ENCODE measurements around the gene POLN.

POLN gene

DNA sequence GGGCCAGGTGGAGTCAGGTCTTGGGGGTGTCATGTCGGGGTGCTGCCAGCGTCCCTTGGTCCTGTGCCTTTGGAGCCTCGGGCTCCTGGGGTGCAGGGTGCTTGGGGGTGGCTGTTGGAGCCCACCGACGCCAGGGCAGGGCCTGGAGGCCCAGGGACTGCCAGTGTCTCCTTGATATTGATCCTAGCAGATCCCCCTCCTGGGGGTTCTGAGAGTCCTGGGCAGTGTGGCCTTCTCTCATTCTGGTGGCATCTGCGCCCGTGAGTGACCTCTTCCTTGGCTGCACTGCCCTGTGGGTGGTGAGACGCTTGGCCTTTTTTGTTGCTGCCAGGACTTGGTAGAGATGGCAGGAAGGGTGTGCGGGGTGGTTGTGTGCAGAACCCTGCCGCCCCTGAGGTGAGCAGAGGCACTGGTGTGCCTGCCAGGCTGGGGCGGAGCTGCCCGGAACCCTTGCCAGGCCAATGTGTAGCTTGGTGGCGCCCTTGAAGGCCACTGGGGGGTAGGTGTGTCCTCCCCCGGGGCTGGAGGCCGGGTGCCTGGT, 175.8 kb downstream of the POLN start:
- no peak overlapping the region for H3K4me3 ChIP-seq (ENCODE audit: low read depth, low read length)
- no peak for DNase-seq (ENCODE audit: low read depth)
- TF ChIP-seq, protein P1, sequence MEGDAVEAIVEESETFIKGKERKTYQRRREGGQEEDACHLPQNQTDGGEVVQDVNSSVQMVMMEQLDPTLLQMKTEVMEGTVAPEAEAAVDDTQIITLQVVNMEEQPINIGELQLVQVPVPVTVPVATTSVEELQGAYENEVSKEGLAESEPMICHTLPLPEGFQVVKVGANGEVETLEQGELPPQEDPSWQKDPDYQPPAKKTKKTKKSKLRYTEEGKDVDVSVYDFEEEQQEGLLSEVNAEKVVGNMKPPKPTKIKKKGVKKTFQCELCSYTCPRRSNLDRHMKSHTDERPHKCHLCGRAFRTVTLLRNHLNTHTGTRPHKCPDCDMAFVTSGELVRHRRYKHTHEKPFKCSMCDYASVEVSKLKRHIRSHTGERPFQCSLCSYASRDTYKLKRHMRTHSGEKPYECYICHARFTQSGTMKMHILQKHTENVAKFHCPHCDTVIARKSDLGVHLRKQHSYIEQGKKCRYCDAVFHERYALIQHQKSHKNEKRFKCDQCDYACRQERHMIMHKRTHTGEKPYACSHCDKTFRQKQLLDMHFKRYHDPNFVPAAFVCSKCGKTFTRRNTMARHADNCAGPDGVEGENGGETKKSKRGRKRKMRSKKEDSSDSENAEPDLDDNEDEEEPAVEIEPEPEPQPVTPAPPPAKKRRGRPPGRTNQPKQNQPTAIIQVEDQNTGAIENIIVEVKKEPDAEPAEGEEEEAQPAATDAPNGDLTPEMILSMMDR (IDR thresholded peaks at IDR 0.05; ENCODE audit: insufficient read depth, low read depth, low read length, missing control alignments): no peak

DNA sequence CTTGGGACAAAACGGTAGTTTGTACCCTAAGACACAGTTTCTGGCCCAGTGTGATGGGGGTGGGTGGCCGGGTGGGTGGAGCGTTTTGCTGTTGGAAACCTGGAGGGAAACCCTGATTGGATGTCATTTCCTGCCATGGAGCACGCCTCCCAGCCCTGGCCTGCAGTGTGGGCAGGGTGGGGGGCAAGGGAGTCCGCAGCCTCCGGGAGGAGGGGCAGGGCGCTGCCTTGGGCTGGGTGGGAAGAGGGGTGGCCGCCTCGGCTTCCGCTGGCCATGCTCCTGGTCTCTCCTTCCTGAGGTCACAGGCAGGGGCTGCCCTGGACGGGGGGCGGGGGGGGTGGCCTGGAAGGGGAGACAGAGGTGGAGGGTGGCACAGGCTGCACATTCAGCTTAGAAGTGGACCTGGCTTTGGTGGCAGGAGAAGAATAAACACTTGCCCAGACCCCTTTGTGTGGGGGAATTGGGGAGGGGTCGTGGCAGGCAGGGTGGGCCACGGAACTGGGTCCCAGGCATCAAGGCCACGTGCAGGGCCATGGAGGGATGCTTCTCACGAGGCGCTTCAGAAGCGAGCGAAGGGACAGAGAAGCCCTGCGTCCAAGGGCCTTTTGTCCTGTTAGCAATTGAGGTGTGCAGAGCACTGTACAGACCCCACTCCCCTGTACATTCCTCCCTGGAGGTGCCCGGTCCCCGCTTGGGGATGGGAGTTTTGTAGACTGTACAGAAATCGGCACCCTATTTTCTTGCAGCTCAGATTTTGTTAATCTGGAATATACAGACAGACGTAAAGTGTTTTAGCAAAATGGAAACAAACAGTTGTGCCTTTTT, 176.6 kb downstream of the POLN start:
- H3K4me3 ChIP-seq (ENCODE audit: low read depth, low read length): no peak overlapping the region
- DNase-seq (ENCODE audit: low read depth): no peak
- TF ChIP-seq, protein P1 (IDR thresholded peaks at IDR 0.05; ENCODE audit: insufficient read depth, low read depth, low read length, missing control alignments): no peak

DNA sequence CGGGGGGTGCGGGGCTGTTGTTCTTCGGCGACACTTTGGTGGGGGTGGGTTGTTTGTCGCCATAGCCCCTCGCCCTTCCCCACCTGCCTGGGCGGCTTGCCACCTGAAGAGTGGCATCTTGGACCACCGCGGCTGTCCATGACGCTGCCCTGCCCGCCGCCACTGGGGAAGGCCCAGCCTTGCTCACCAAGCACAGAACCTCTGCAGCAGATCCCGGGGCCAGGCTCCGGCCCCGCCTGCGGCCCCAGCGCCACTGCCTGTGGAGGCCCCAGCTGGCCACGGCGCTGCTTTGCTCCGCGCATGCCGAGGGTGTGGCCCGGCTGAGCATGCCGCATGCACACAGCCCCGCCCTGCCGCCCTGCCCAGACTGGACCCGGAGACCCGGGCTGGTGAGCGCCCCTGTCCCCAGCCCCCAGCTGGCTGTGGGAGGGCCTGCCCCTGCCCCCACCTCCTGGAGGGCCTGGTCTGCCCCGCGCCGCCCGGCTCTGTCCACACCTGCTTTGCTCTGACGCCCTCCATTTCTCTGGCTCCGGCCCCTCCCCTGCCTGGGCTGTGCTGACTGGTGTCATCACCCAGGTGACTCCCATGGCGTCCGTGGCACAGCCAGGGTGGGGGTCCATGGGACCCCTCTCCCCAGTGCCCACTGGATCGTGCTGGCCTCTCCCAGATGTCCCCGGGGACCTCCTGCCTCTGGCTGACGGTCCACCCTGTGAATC, 177.5 kb downstream of the POLN start:
- no peak for DNase-seq (ENCODE audit: low read depth)
- TF ChIP-seq, protein P1 (IDR thresholded peaks at IDR 0.05; ENCODE audit: insufficient read depth, low read depth, low read length, missing control alignments): no peak

DNA sequence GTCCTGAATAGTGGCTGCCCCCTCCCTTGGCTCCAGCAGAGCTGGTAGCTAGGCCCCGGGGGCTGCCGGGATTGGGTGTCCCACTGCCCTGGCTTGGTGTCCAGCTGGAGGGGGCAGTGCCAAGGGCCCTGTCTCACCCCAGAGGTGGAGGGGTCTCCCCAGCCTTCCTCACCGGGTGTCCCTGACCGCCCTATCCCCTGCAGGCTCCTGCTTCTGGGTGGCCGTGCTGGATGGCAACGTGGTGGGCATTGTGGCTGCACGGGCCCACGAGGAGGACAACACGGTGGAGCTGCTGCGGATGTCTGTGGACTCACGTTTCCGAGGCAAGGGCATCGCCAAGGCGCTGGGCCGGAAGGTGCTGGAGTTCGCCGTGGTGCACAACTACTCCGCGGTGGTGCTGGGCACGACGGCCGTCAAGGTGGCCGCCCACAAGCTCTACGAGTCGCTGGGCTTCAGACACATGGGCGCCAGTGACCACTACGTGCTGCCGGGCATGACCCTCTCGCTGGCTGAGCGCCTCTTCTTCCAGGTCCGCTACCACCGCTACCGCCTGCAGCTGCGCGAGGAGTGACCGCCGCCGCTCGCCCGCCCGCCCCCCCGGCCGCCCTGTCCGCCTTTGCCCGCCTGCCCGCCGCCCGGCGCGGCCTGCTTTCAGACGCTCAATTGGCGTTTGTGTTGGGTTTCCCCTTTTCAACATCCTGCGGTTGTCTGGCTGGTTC, 178.2 kb downstream of the POLN start:
- TF ChIP-seq, protein P1 (IDR thresholded peaks at IDR 0.05; ENCODE audit: insufficient read depth, low read depth, low read length, missing control alignments): no peak
- H3K4me3 ChIP-seq (ENCODE audit: low read depth, low read length): no peak overlapping the region
- DNase-seq (ENCODE audit: low read depth): no peak

More for the DNA sequence above, 177.5 kb downstream of the POLN start:
- no peak overlapping the region for H3K4me3 ChIP-seq (ENCODE audit: low read depth, low read length)

DNA sequence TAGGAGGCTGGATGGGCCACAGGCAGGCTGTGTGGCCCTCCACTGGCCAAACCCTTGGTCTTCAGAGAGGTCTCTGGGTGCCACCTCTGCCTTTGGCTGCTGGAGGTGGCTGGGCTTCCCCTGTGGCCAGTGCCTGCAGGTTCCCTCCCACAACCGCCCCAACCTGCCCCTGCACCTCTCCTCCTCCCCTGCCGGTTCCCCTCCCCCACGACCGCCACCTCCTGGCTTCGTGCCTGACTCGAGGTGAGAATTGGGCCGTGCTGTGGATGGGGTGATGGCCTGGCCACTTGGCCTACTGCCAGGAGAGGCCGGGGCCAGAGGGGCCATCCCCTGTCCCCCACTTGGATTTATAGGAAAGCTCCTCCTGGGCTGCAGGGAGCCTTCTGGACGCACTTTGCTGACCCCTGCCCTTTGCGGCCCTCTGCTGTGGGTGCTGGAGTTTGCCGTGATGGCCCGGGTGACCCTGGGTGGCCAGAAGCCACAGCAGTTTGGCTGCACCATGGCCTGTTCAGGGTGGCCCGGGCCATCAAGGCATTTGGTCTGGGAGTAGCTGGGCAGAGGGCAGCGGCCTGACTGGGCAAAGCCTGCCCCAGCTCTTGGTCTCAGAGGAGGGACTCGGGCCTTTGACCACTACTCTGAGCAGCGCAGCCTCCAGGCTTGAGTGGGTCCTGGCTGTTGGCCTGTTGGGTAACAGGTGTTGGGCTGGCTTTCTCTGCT, 179.0 kb downstream of the POLN start:
- H3K4me3 ChIP-seq (ENCODE audit: low read depth, low read length): no peak overlapping the region
- DNase-seq (ENCODE audit: low read depth): no peak
- TF ChIP-seq, protein P1 (IDR thresholded peaks at IDR 0.05; ENCODE audit: insufficient read depth, low read depth, low read length, missing control alignments): no peak

DNA sequence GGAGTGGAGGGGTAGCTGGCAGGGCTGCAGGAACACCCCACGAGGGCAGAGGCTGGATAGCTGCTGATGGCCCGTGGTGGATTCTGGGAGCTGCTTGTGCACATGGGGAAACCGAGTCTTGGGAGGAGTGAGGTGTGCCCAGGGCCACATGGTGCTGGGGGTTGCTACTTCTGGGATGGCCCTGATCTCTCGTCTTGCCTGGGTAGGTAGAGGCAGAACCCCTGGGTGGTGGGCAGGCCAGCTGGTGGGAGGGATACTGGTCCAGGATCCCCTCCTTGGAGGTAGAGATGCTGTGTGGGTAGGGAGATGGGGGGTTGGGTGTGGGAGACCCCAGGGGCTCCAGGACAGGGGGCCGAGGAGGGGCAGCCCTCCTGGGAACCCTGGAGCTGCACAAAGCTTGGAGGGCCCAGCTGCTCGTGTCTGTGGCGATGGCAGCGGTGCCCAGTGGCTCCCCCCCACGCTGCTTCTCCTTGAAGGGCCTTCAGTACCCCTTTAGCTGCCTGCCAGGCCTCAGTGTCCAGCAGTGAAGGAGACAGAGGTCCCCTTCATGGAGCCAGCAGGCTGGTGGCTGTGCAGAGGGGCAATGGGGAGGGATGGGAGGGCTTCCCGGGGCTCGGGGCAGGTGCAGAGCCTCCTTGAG, 179.6 kb downstream of the POLN start:
- DNase-seq (ENCODE audit: low read depth): no peak
- no peak overlapping the region for H3K4me3 ChIP-seq (ENCODE audit: low read depth, low read length)
- TF ChIP-seq, protein P1 (IDR thresholded peaks at IDR 0.05; ENCODE audit: insufficient read depth, low read depth, low read length, missing control alignments): no peak

Measured in GM12865 (cell line).